ENCODE measurements around the gene DICER1. TPM values are rescaled to one million over a fixed set of nuclear protein-coding genes. Genes with fewer than 3 reads are reported as not detected.
"Not testable (repeated sequence)": the region's sequence is repeated elsewhere in the genome, so short reads cannot be mapped to it uniquely, and the experiment has no call there.

DICER1 gene
- polyA plus RNA-seq, 1 donor from 2014 or later, result 93.8 TPM

GRCh38 chr14:95180966-95181741 is 23.8 kb upstream of the DICER1 start:
- H3K36me3 ChIP-seq (ENCODE audit: insufficient read depth, low read length), result no peaks in the 10 kb centered on the region
- no peaks in the 10 kb centered on the region for H3F3A ChIP-seq (ENCODE audit: insufficient read depth, low read length, poor library complexity, severe bottlenecking)
- H3K27me3 ChIP-seq (ENCODE audit: insufficient read depth, low read depth, low read length), result no peaks in the 10 kb centered on the region
- H3K4me2 ChIP-seq (ENCODE audit: low read length), result no peak overlapping the region
- H3K9me2 ChIP-seq (ENCODE audit: insufficient read depth, low read length), result no peaks in the 10 kb centered on the region
- H2AFZ ChIP-seq (ENCODE audit: low read depth, low read length), result no peak overlapping the region
- no peak overlapping the region for H3K4me3 ChIP-seq (ENCODE audit: low read length)
- TF ChIP-seq RAD21 (conservative IDR thresholded peaks at IDR 0.05) (no peak), EZH2 (IDR thresholded peaks at IDR 0.05; ENCODE audit: borderline replicate concordance, insufficient read depth, low read length, poor library complexity, severe bottlenecking) (no peak), REST (IDR thresholded peaks at IDR 0.05; ENCODE audit: borderline replicate concordance) (no peak), SMC3 (conservative IDR thresholded peaks at IDR 0.05; ENCODE audit: poor library complexity) (no peak), TAF1 (IDR thresholded peaks at IDR 0.05; ENCODE audit: low read depth) (no peak), EP300 (conservative IDR thresholded peaks at IDR 0.05; ENCODE audit: poor library complexity, severe bottlenecking) (no peak), MXI1 (conservative IDR thresholded peaks at IDR 0.05; ENCODE audit: poor library complexity, severe bottlenecking) (no peak), POLR2AphosphoS5 (IDR thresholded peaks at IDR 0.05) (no peak), CTCF (IDR thresholded peaks at IDR 0.05; ENCODE audit: poor library complexity, severe bottlenecking) (no peak)
- H3K79me2 ChIP-seq (replicated peaks; ENCODE audit: insufficient read depth, low read length), result no peaks in the 10 kb centered on the region
- no peak overlapping the region for H3K27ac ChIP-seq (ENCODE audit: low read length)
- no peaks in the 10 kb centered on the region for H3K9me3 ChIP-seq (ENCODE audit: low read length)
- no peaks in the 10 kb centered on the region for H4K20me1 ChIP-seq (ENCODE audit: insufficient read depth)
- no peak overlapping the region for H3K9ac ChIP-seq (ENCODE audit: low read length)

- not testable (repeated sequence) for H4K20me1 ChIP-seq (ENCODE audit: insufficient read depth); H3K36me3 ChIP-seq (ENCODE audit: insufficient read depth, low read length); H3K4me3 ChIP-seq (ENCODE audit: low read length); H3K9me2 ChIP-seq (ENCODE audit: insufficient read depth, low read length); H3K27me3 ChIP-seq (ENCODE audit: insufficient read depth, low read depth, low read length); H3K9me3 ChIP-seq (ENCODE audit: low read length); H3K4me2 ChIP-seq (ENCODE audit: low read length); H3K79me2 ChIP-seq (replicated peaks; ENCODE audit: insufficient read depth, low read length); H3K9ac ChIP-seq (ENCODE audit: low read length); H3K27ac ChIP-seq (ENCODE audit: low read length); H3F3A ChIP-seq (ENCODE audit: insufficient read depth, low read length, poor library complexity, severe bottlenecking); H2AFZ ChIP-seq (ENCODE audit: low read depth, low read length)
Observed at GRCh38 chr14:95175670-95176069, 18.3 kb upstream of the DICER1 start.

All from neural cell (in vitro differentiated cells).